HepG2 (cell line): ENCODE data around the gene TEX51. TPM values are rescaled to one million over a fixed set of nuclear protein-coding genes. Genes with fewer than 3 reads are reported as not detected.

ENCODE experiments used
- ATAC-seq: fragments of 200-7000 bp; cut with Tn5 transposase; 3 replicates; pipeline ENCODE4 v1.9.1; 2020; ENCODE audit warnings: mild to moderate bottlenecking, moderate library complexity
- BruUV-seq: library from RNA; stranded (reverse); fragments of 400-500 nt; replicated peaks from 2 replicates; lab custom pipeline; 2021; lab: Mats Ljungman, UMichigan
- CTCF ChIA-PET: fragments of 300-600 bp; formaldehyde crosslinking; extraction: SDS; loops from one replicate; lab custom pipeline; 2021; ENCODE audit warnings: low total read pairs, inconsistent platforms, low intra/inter-chr PET ratio; lab: Yijun Ruan, JAX
- POLR2A ChIA-PET: fragments of 350-600 bp; sonication (Branson Sonifier 250); formaldehyde crosslinking; loops from one replicate; lab custom pipeline; 2020; ENCODE audit warnings: antibody characterized with exemption, inconsistent platforms; lab: Yijun Ruan, JAX
- DNase-seq: peaks from one replicate; pipeline ENCODE4 v3.0.0-alpha.2; 2015; ENCODE audit warnings: low spot score
- FAIRE-seq: peaks from 3 replicates; lab custom pipeline; 2011; peaks lifted over from hg19 to GRCh38; lab: Jason Lieb, UNC
- H2AFZ ChIP-seq: one replicate; pipeline ENCODE4 v1.6.1; 2011; ENCODE audit warnings: low read length, inconsistent platforms
- H3K27ac ChIP-seq: fragments of 300-600 bp; 3 replicates; pipeline ENCODE4 v1.8.0; 2011; ENCODE audit warnings: mixed run types, mild to moderate bottlenecking, mixed read lengths, low read length, inconsistent platforms; ENCODE audit not compliant: insufficient read depth; ENCODE audit errors: extremely low read length
- H3K27me3 ChIP-seq, 2 experiments: fragments of 200-600 bp in 1 of 2; 2 replicates in 1 of 2; 3 replicates in 1 of 2; pipeline versions ENCODE4 v1.6.0 to v1.8.0; 2011; ENCODE audit warnings: low read length in 2 of 2, mild to moderate bottlenecking in 2 of 2, moderate library complexity in 2 of 2, inconsistent platforms in 1 of 2; ENCODE audit not compliant: insufficient read depth in 2 of 2, control insufficient read depth in 1 of 2
- H3K36me3 ChIP-seq, 2 experiments: fragments of 200-600 bp in 1 of 2; replicated peaks in 1 of 2; 2 replicates in 1 of 2; 3 replicates in 1 of 2; pipeline versions ENCODE4 v1.5.1 to v1.8.0; 2011; ENCODE audit warnings: low read length in 2 of 2, inconsistent platforms in 1 of 2; ENCODE audit not compliant: insufficient read depth in 2 of 2, control insufficient read depth in 1 of 2
- H3K4me1 ChIP-seq: 2 replicates; pipeline ENCODE4 v1.5.1; 2012; ENCODE audit warnings: low read length, inconsistent platforms; ENCODE audit not compliant: insufficient read depth
- H3K4me2 ChIP-seq: 2 replicates; pipeline ENCODE4 v1.6.0; 2011; ENCODE audit warnings: low read depth, low read length, inconsistent platforms
- H3K4me3 ChIP-seq, 3 experiments: fragments of 200-600 bp in 1 of 3; sonication (generic), shearing (Covaris generic) in 1 of 3; replicated peaks in 1 of 3; 2 replicates each; pipeline ENCODE4 v1.5.1; 2011 to 2016; ENCODE audit warnings: low read length in 3 of 3, inconsistent platforms in 2 of 3, low read depth in 2 of 3, mild to moderate bottlenecking in 2 of 3, control low read depth in 1 of 3, mixed read lengths in 1 of 3; ENCODE audit not compliant: insufficient read depth in 1 of 3
- H3K79me2 ChIP-seq: one replicate; pipeline ENCODE4 v1.6.1; 2011; ENCODE audit warnings: low read length, inconsistent platforms; ENCODE audit not compliant: insufficient read depth
- H3K9ac ChIP-seq: 2 replicates; pipeline ENCODE4 v1.6.0; 2011; ENCODE audit warnings: mild to moderate bottlenecking, low read depth, low read length, inconsistent platforms; ENCODE audit not compliant: insufficient read depth
- H3K9me3 ChIP-seq: 2 replicates; pipeline ENCODE4 v1.5.1; 2012; ENCODE audit warnings: mild to moderate bottlenecking, low read length
- H4K20me1 ChIP-seq: 2 replicates; pipeline ENCODE4 v1.6.0; 2011; ENCODE audit warnings: inconsistent platforms, mild to moderate bottlenecking, low read length, moderate library complexity; ENCODE audit not compliant: insufficient read depth
- ATRX ChIP-seq: sonication (generic); formaldehyde crosslinking; IDR thresholded peaks from 2 replicates; pipeline ENCODE4 v1.4.0; 2020; ENCODE audit warnings: missing genetic modification reagents, borderline replicate concordance
- PHF20 ChIP-seq: sonication (generic); formaldehyde crosslinking; IDR thresholded peaks from 2 replicates; pipeline ENCODE4 v1.5.0; 2020; ENCODE audit warnings: mild to moderate bottlenecking, missing genetic modification reagents
- RBM22 ChIP-seq: fragments of 200-400 bp; formaldehyde crosslinking; optimal IDR thresholded peaks from 2 replicates; pipeline ENCODE3; 2017; ENCODE audit warnings: mild to moderate bottlenecking, low read length, moderate library complexity
- RNF2 ChIP-seq: fragments of 450-650 bp; conservative IDR thresholded peaks from 2 replicates; pipeline ENCODE4 v1.6.1; 2016; ENCODE audit warnings: low read depth
- U2AF2 ChIP-seq: fragments of 200-400 bp; formaldehyde crosslinking; IDR thresholded peaks from 2 replicates; pipeline ENCODE4 v1.6.1; 2017; ENCODE audit warnings: low read depth, mild to moderate bottlenecking, low read length
- ZNF263 ChIP-seq: sonication (generic); formaldehyde crosslinking; IDR thresholded peaks from 2 replicates; pipeline ENCODE4 v1.4.0; 2020; ENCODE audit warnings: missing genetic modification reagents
- ZNF343 ChIP-seq: sonication (generic); formaldehyde crosslinking; IDR thresholded peaks from 2 replicates; pipeline ENCODE4 v1.4.0; 2020; ENCODE audit warnings: mild to moderate bottlenecking, missing genetic modification reagents
- ZNF451 ChIP-seq: sonication (generic); formaldehyde crosslinking; IDR thresholded peaks from 2 replicates; pipeline ENCODE4 v1.5.0; 2020; ENCODE audit warnings: mild to moderate bottlenecking, missing genetic modification reagents
- ZNF782 ChIP-seq: sonication (generic); formaldehyde crosslinking; IDR thresholded peaks from 2 replicates; pipeline ENCODE4 v1.4.0; 2020; ENCODE audit warnings: missing genetic modification reagents, mild to moderate bottlenecking, borderline replicate concordance
- ZZZ3 ChIP-seq: sonication (generic); formaldehyde crosslinking; IDR thresholded peaks from 2 replicates; pipeline ENCODE4 v1.4.0; 2020; ENCODE audit warnings: missing genetic modification reagents, mild to moderate bottlenecking, borderline replicate concordance
- WGBS: methylation state at CpG from one replicate; pipeline ENCODE4 v1.1.6; 2017; ENCODE audit warnings: low lambda C conversion rate; 5-methylcytosine and 5-hydroxymethylcytosine counted together
- in situ Hi-C: cut with HindIII; loops from 2 replicates; pipeline ENCODE4 v1.10.0; 2017; ENCODE audit warnings: low pct_unique_long_range_greater_than_20kb; ENCODE audit not compliant: extremely low pct_ligation_motif_present
- intact Hi-C: fragments of 100-400 bp; cut with micrococcal nuclease; formaldehyde crosslinking; loops from one replicate; pipeline ENCODE4 v1.10.0; 2022; ENCODE audit not compliant: unreplicated experiment
- polyA plus RNA-seq, 8 experiments: library from polyadenylated mRNA; depleted of rRNA in 3 of 8; stranded (reverse) in 7 of 8; unstranded in 1 of 8; fragments of >200 nt; fragmentation: Illumina TruSeq in 4 of 8; extraction: Trizol in 4 of 8; gene quantifications; 2 replicates each; pipeline versions ENCODE4 v1.2.1 to v1.2.3, GENCODE V29; 2011 to 2016; ENCODE audit warnings: low read depth in 4 of 8, missing spikeins in 1 of 8, mixed read lengths in 1 of 8; ENCODE audit not compliant: insufficient read depth in 1 of 8
- total RNA-seq, 5 experiments: library from RNA; depleted of rRNA; stranded (reverse); fragments of >200 nt; fragmentation: Illumina TruSeq; extraction: Trizol; gene quantifications; 2 replicates each; pipeline ENCODE4 v1.2.3, GENCODE V29; 2016; ENCODE audit warnings: low read depth in 1 of 5
- TF ChIP-seq, protein P1 (sequence below): sonication (generic); formaldehyde crosslinking; IDR thresholded peaks from 2 replicates; pipeline ENCODE4 v1.9.0; 2021; ENCODE audit warnings: missing genetic modification reagents, borderline replicate concordance
- TF ChIP-seq, protein P2 (sequence below): sonication (generic); formaldehyde crosslinking; IDR thresholded peaks from 2 replicates; pipeline ENCODE4 v1.5.0; 2020; ENCODE audit warnings: missing genetic modification reagents

Gene TEX51
- total and polyA plus RNA-seq, 2 of the 13 experiments (the other 11 are each of a cell fraction or from before 2014, with no cell fraction given): not detected

DNA sequence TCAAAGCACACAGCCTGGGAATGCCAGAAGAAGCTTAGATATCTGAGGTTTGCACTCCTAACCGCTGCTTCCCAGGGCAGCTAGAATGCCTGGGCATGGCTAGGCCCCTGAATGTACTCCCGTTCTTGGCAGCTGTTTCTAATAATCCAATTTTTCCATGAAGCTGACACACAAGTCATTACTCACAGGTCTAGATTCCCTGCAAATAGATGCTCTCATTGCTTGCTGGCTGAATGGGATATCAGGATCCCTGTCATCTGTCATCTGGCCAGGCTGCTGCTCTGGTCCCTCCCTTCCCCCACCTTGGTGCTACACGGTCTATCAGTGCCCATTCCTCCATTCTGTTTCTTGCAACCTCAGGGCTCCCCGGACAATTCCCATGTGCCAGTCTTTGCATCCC, 40.7 kb upstream of the TEX51 start (continued):
- TF ChIP-seq, protein P1, sequence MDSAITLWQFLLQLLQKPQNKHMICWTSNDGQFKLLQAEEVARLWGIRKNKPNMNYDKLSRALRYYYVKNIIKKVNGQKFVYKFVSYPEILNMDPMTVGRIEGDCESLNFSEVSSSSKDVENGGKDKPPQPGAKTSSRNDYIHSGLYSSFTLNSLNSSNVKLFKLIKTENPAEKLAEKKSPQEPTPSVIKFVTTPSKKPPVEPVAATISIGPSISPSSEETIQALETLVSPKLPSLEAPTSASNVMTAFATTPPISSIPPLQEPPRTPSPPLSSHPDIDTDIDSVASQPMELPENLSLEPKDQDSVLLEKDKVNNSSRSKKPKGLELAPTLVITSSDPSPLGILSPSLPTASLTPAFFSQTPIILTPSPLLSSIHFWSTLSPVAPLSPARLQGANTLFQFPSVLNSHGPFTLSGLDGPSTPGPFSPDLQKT (CRISPR knock-in tag): no peak
- no peak for TF ChIP-seq ATRX (CRISPR knock-in tag)
- TF ChIP-seq, protein P2, sequence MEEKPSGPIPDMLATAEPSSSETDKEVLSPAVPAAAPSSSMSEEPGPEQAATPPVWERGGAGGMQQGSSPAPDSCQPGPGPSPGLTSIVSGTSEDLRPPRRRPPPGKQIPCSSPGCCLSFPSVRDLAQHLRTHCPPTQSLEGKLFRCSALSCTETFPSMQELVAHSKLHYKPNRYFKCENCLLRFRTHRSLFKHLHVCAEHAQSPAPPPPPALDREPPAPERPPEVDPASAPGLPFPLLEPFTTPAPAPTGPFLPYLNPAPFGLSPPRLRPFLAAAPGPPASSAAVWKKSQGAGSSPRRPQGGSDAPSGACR (CRISPR knock-in tag): no peak
- TF ChIP-seq ZNF451 (CRISPR knock-in tag): no peak

- no peak for ATAC-seq
- 6% methylated on average over 3 of the region's 3 CpGs for WGBS
- Histone ChIP-seq H3K79me2 (no peaks in the 10 kb centered on the region), H3K4me1 (no peaks in the 10 kb centered on the region), H3K36me3 (no peaks in the 10 kb centered on the region), H3K9ac (no peak overlapping the region), H3K4me3 (no peak overlapping the region), H3K9me3 (no peaks in the 10 kb centered on the region), H3K27ac (no peak overlapping the region), H4K20me1 (no peaks in the 10 kb centered on the region), H3K4me2 (no peak overlapping the region), H2AFZ (no peak overlapping the region), H3K27me3 (peaks cover 0 to 8% of the 10 kb centered on the region in 2 experiments; a peak in 2 of 5 replicates)
- ChIA-PET POLR2A (no interaction called here), CTCF (no interaction called here)
- TF ChIP-seq ZNF343 (CRISPR knock-in tag) (no peak), PHF20 (CRISPR knock-in tag) (no peak), RNF2 (no peak), ZNF782 (no peak), U2AF2 (no peak), RBM22 (no peak), ZZZ3 (CRISPR knock-in tag) (no peak), ZNF263 (CRISPR knock-in tag) (no peak)
- BruUV-seq: no TSS peak
- FAIRE-seq: no peak
- in situ Hi-C loops: no loop called here
- intact Hi-C loops: no loop called here
- no peak for DNase-seq
These were observed 40.3 kb upstream of the TEX51 start for GRCh38 chr2:126858436-126858835.
